Right atrium auricular region (tissue), 2 donors: ENCODE data around the gene ADCK2. TPM values are rescaled to one million over a fixed set of nuclear protein-coding genes. Genes with fewer than 3 reads are reported as not detected.

Experiments used
- DNase-seq: peaks from one replicate; pipeline ENCODE4 v3.0.0-alpha.2; 2019; ENCODE audit warnings: low spot score
- H3K27ac ChIP-seq, 2 donors: fragments of 200-600 bp; sonication (generic); 1 replicate in 1 of 2; 2 replicates in 1 of 2; pipeline ENCODE4 v1.5.1; 2016 to 2019
- H3K27me3 ChIP-seq, 2 donors: fragments of 200-600 bp; sonication (generic); one replicate each; pipeline versions ENCODE4 v1.5.1 to v1.6.0; 2017 to 2019
- H3K36me3 ChIP-seq: fragments of 200-600 bp; sonication (generic); one replicate; pipeline ENCODE4 v1.5.1; 2016
- H3K4me1 ChIP-seq, 2 donors: fragments of 200-600 bp; sonication (generic); one replicate each; pipeline versions ENCODE4 v1.5.1 to v1.6.0; 2017 to 2019
- H3K4me3 ChIP-seq, 2 donors: fragments of 200-600 bp; sonication (generic); 1 replicate in 1 of 2; 2 replicates in 1 of 2; pipeline ENCODE4 v1.5.1; 2017 to 2019; ENCODE audit warnings: mild to moderate bottlenecking in 1 of 2, moderate library complexity in 1 of 2
- H3K9me3 ChIP-seq, 2 donors: fragments of 200-600 bp; sonication (generic); one replicate each; pipeline ENCODE4 v1.5.1; 2019
- CTCF ChIP-seq, 2 donors: fragments of 200-600 bp; sonication (generic); IDR thresholded peaks; one replicate each; pipeline ENCODE4 v1.5.1; 2019; ENCODE audit warnings: antibody characterized with exemption in 2 of 2
- total RNA-seq, 2 donors: library from RNA; depleted of rRNA; stranded (reverse); fragments of >200 nt; gene quantifications; one replicate each; pipeline ENCODE4 v1.1.0, GENCODE V29; 2016

ADCK2 gene
- total RNA-seq, 2 donors from 2014 or later: 16.6 to 21.8 TPM

GRCh38 chr7:140744005-140744404, 71.3 kb downstream of the ADCK2 start:
- Histone ChIP-seq H3K4me3 (no peak overlapping the region), H3K27me3 (no peaks in the 10 kb centered on the region), H3K4me1 (no peaks in the 10 kb centered on the region), H3K9me3 (no peaks in the 10 kb centered on the region), H3K27ac (no peak overlapping the region), H3K36me3 (peaks cover 24% of the 10 kb centered on the region)
- TF ChIP-seq CTCF (IDR thresholded peaks at IDR 0.05): no peak
- DNase-seq: no peak

Other genes starting within 250 kb of the ADCK2 start
- 10 to 100 TPM; 65.9 to 67.2 TPM for gene MKRN1, start 193.4 kb upstream of the ADCK2 start, total RNA-seq
- gene DENND2A, start 32.1 kb upstream of the ADCK2 start, total RNA-seq: 10 to 100 TPM in 1 of 2 donors, 1 to 10 TPM in 1; 9.2 to 10.5 TPM
- gene NDUFB2, start 23.8 kb downstream of the ADCK2 start, total RNA-seq: 100 to 1,000 TPM; 397 to 767 TPM